Measurements from ENCODE around the gene EXOC3. TPM values are rescaled to one million over a fixed set of nuclear protein-coding genes. Genes with fewer than 3 reads are reported as not detected.
A peak's percentile ranks its signal among the peaks of the same experiment; 100 is the strongest.

The EXOC3 gene
- total RNA-seq, 1 experiment from 2014 or later: 63.8 TPM

GRCh38 chr5:441996-442334 lies 1.0 kb upstream of the EXOC3 start:
- no peak overlapping the region for H3K27ac Mint-ChIP-seq (ENCODE audit: unreplicated experiment)

GRCh38 chr5:443239-444151 lies 519 bp downstream of the EXOC3 start:
- intact Hi-C loops (cut with micrococcal nuclease; ENCODE audit: unreplicated experiment): loop anchor here (10.0 kb wide), 1 partner anchor 171 kb away; the partner anchor contains the start of gene CEP72
- Mint-ChIP-seq H3K9me3 (ENCODE audit: low read depth, unreplicated experiment) (no peaks in the 10 kb centered on the region), H3K4me3 (ENCODE audit: low read depth, unreplicated experiment) (peak overlapping the region; percentile 94), H3K27me3 (ENCODE audit: unreplicated experiment) (no peaks in the 10 kb centered on the region), H3K4me1 (ENCODE audit: low read depth, unreplicated experiment) (peaks cover 25% of the 10 kb centered on the region), H3K27ac (ENCODE audit: unreplicated experiment) (peak overlapping the region; percentile 77), H3K36me3 (ENCODE audit: insufficient read depth, unreplicated experiment) (peaks cover 56% of the 10 kb centered on the region)
- CTCF ChIA-PET: interaction anchor here (0.6 kb wide), 1 partner anchor 170 kb away, joined by 4 read pairs; no protein-coding TSS in a partner anchor
- no TSS peak for BruUV-seq (replicated peaks)
- peak; percentile 45 for DNase-seq
- TF ChIP-seq CTCF (IDR thresholded peaks at IDR 0.05; ENCODE audit: unreplicated experiment): no peak

More at GRCh38 chr5:441996-442334, 1.0 kb upstream of the EXOC3 start:
- no peak for DNase-seq
- TF ChIP-seq CTCF (IDR thresholded peaks at IDR 0.05; ENCODE audit: unreplicated experiment): no peak
- Mint-ChIP-seq H3K4me1 (ENCODE audit: low read depth, unreplicated experiment) (peaks cover 22% of the 10 kb centered on the region), H3K36me3 (ENCODE audit: insufficient read depth, unreplicated experiment) (peaks cover 46% of the 10 kb centered on the region), H3K9me3 (ENCODE audit: low read depth, unreplicated experiment) (no peaks in the 10 kb centered on the region), H3K4me3 (ENCODE audit: low read depth, unreplicated experiment) (peak overlapping the region; percentile 94), H3K27me3 (ENCODE audit: unreplicated experiment) (no peaks in the 10 kb centered on the region)
- no TSS peak for BruUV-seq (replicated peaks)
- intact Hi-C loops (cut with micrococcal nuclease; ENCODE audit: unreplicated experiment): loop anchor here (10.0 kb wide), 1 partner anchor 173 kb away; the partner anchor contains the start of gene CEP72
- CTCF ChIA-PET: no interaction called here

GRCh38 chr5:444226-444625 lies 1.2 kb downstream of the EXOC3 start:
- intact Hi-C loops (cut with micrococcal nuclease; ENCODE audit: unreplicated experiment): loop anchor here (10.0 kb wide), 1 partner anchor 171 kb away; the partner anchor contains the start of gene CEP72
- CTCF ChIA-PET: interaction anchor here (0.6 kb wide), 1 partner anchor 169 kb away, joined by 4 read pairs; no protein-coding TSS in a partner anchor
- H3K27ac Mint-ChIP-seq (ENCODE audit: unreplicated experiment): peak overlapping the region; percentile 27
- H3K9me3 Mint-ChIP-seq (ENCODE audit: low read depth, unreplicated experiment): no peaks in the 10 kb centered on the region
- BruUV-seq (replicated peaks): no TSS peak
- peaks cover 31% of the 10 kb centered on the region for H3K4me1 Mint-ChIP-seq (ENCODE audit: low read depth, unreplicated experiment)
- no peaks in the 10 kb centered on the region for H3K27me3 Mint-ChIP-seq (ENCODE audit: unreplicated experiment)
- H3K36me3 Mint-ChIP-seq (ENCODE audit: insufficient read depth, unreplicated experiment): peaks cover 61% of the 10 kb centered on the region
- TF ChIP-seq CTCF (IDR thresholded peaks at IDR 0.05; ENCODE audit: unreplicated experiment): no peak
- peak overlapping the region; percentile 94 for H3K4me3 Mint-ChIP-seq (ENCODE audit: low read depth, unreplicated experiment)
- DNase-seq: no peak

GRCh38 chr5:445591-445990 lies 2.6 kb downstream of the EXOC3 start:
- intact Hi-C loops (cut with micrococcal nuclease; ENCODE audit: unreplicated experiment): loop anchor here (10.0 kb wide), 1 partner anchor 169 kb away; the partner anchor contains the start of gene CEP72
- no peak overlapping the region for H3K27ac Mint-ChIP-seq (ENCODE audit: unreplicated experiment)
- peaks cover 31% of the 10 kb centered on the region for H3K4me1 Mint-ChIP-seq (ENCODE audit: low read depth, unreplicated experiment)
- TF ChIP-seq CTCF (IDR thresholded peaks at IDR 0.05; ENCODE audit: unreplicated experiment): no peak
- no peak for DNase-seq
- CTCF ChIA-PET: interaction anchor here (1.1 to 1.4 kb wide), 4 partner anchors 60 to 164 kb away, joined by 3 to 6 read pairs (median 4); no protein-coding TSS in a partner anchor
- BruUV-seq (replicated peaks): no TSS peak
- H3K4me3 Mint-ChIP-seq (ENCODE audit: low read depth, unreplicated experiment): no peak overlapping the region
- H3K36me3 Mint-ChIP-seq (ENCODE audit: insufficient read depth, unreplicated experiment): peaks cover 70% of the 10 kb centered on the region
- no peaks in the 10 kb centered on the region for H3K9me3 Mint-ChIP-seq (ENCODE audit: low read depth, unreplicated experiment)
- no peaks in the 10 kb centered on the region for H3K27me3 Mint-ChIP-seq (ENCODE audit: unreplicated experiment)
